Measurements from ENCODE around the gene ING4.

Gene ING4

DNA sequence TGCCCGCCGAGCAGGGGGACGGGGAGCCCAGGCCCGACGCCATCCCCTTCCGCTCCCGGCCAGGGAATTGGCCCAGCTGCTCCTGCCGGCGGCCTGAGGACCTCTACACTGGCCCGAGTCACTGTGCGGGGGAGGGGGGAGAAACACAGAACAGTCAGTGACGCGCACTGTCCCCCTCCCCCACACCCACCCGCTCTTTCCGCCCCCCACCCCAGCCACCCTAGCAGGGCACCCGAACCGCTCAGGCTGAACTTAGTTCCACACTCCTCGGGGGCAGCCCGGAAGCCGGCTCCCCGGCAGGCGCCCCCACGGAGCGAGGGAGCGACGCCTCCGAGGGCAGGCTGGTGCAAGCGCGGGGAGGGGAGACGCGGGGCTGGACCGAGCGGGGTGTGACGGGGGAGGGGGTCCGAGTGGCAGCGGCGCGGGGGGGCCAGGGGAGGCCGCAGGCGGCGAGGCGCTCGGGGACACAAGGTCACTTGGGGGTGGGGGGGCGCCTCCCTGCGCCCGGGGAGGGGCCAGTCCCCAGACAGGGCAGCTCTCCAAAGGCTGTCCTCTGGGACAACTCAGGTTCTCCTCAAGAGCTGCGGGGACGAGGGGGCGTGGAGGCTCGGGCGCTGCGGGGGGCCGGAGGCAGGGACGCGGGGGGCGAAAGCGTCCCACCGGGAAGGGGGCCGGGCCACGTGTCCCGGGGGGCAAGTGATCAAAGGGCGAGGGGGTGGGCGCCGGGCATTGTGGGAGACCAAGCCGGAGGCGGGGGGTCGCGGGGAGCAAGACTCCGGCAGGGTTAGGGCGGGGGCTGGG lies 56.4 kb downstream of the ING4 start:
- H3K9me3 ChIP-seq (ENCODE audit: control insufficient read depth, low read length) = no peaks in the 10 kb centered on the region
- 1% methylated on average over 62 to 66 of the region's 70 CpGs for WGBS, 2 experiments
- no peaks in the 10 kb centered on the region for H3K27me3 ChIP-seq (ENCODE audit: control insufficient read depth, insufficient read depth, low read length, poor library complexity, severe bottlenecking)
- peaks cover 36% of the 10 kb centered on the region for H3K4me1 ChIP-seq (ENCODE audit: control insufficient read depth, insufficient read depth, low read length)
- H3K27ac ChIP-seq (ENCODE audit: insufficient read depth, low read depth, low read length, poor library complexity, severe bottlenecking) = peak overlapping the region; percentile 70
- peak overlapping the region; percentile 84 for H3K4me3 ChIP-seq (ENCODE audit: insufficient read depth, low read depth, low read length)
- peaks cover 10% of the 10 kb centered on the region for H3K36me3 ChIP-seq (ENCODE audit: control insufficient read depth, insufficient read depth, low read length)

DNA sequence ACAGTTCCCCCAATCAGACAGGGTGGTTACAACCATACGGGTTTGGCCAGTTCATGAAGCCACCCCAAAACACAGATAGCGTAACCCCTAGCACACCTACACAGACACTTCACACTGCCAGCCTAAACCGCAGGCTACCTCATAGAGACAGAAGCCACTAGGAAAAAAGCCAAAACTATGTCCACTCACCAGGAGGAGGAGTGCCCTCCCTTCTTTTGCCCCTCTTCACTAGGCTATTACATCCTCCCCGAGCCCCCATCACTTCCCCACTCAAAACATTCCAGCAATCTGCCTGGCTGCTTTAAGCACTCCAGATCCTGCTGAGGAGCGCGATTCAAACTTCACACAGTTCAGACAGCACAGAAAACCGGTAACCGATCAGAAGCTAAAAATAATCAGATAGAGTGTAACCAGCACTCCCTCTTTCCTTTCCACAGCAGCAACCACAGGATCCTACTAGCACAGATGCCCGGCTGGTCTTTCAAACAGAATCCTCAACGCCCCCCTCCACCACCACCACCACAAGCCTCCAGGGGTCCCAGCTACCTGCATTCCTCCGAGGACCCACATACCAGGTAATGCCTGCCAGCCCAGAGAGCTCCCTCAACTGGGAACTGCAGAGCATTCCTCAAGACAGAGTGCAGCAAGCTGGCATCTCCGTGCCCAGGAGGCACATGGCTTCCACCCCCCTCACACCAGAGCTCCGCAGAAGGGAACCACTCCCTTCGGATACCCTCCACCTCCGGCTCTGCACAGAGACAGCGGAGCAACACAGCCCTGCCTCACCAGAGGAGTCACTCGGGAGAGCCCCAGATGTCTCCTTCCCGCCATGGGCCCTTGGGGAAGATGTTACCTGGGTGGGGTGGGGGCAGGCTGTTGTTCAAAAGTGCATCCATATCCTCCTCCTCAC lies 57.2 kb downstream of the ING4 start:
- no peak overlapping the region for H3K27ac ChIP-seq (ENCODE audit: insufficient read depth, low read depth, low read length, poor library complexity, severe bottlenecking)

DNA sequence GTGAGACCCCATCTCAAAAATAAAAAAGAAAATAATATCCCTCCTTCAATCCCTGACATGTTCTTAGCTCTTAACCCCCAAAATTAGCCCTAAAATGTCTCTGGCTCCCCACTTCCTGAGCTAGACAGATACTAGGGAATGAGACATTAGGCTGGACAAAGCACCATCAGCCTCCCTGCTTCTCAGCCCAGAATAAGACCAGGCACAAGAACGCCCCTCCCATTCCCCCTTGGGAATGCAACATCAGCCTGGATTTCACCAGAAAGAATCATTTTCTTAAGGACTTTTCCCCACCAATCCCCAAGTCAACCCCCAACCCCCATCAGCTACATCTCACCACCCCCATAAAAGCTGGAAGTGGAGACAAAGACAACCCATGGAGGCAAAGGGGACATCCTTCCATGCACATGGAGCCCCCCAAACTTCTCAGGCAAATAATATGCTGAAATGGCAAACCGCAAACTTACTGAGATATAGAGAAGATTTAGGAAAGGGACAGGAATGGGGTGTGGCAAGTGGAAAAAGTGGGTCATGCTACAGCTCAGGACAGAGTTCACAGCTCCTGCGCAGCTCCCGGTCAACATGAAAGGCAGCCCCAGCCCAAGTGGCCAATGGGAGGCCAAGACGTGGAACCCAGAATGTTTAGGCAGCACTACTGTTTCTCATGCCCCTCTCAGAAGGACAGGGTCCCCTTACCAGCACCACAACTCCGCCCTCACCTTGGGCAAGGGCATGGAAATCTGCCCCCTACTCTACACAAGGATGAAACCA lies 58.5 kb downstream of the ING4 start:
- WGBS, 2 experiments = 81 to 84% methylated on average over 6 of the region's 6 CpGs
- H3K36me3 ChIP-seq (ENCODE audit: control insufficient read depth, insufficient read depth, low read length) = peaks cover 31% of the 10 kb centered on the region
- H3K4me1 ChIP-seq (ENCODE audit: control insufficient read depth, insufficient read depth, low read length) = peaks cover 25% of the 10 kb centered on the region
- no peak overlapping the region for H3K27ac ChIP-seq (ENCODE audit: insufficient read depth, low read depth, low read length, poor library complexity, severe bottlenecking)
- H3K9me3 ChIP-seq (ENCODE audit: control insufficient read depth, low read length) = no peaks in the 10 kb centered on the region
- H3K27me3 ChIP-seq (ENCODE audit: control insufficient read depth, insufficient read depth, low read length, poor library complexity, severe bottlenecking) = no peaks in the 10 kb centered on the region
- H3K4me3 ChIP-seq (ENCODE audit: insufficient read depth, low read depth, low read length) = peak overlapping the region; percentile 84

More for the DNA sequence above, 57.2 kb downstream of the ING4 start:
- no peaks in the 10 kb centered on the region for H3K9me3 ChIP-seq (ENCODE audit: control insufficient read depth, low read length)
- H3K36me3 ChIP-seq (ENCODE audit: control insufficient read depth, insufficient read depth, low read length) = peaks cover 19% of the 10 kb centered on the region
- H3K4me3 ChIP-seq (ENCODE audit: insufficient read depth, low read depth, low read length) = peak overlapping the region; percentile 84
- WGBS, 2 experiments = 19 to 21% methylated on average over 18 of the region's 18 CpGs
- peaks cover 28% of the 10 kb centered on the region for H3K4me1 ChIP-seq (ENCODE audit: control insufficient read depth, insufficient read depth, low read length)
- no peaks in the 10 kb centered on the region for H3K27me3 ChIP-seq (ENCODE audit: control insufficient read depth, insufficient read depth, low read length, poor library complexity, severe bottlenecking)

DNA sequence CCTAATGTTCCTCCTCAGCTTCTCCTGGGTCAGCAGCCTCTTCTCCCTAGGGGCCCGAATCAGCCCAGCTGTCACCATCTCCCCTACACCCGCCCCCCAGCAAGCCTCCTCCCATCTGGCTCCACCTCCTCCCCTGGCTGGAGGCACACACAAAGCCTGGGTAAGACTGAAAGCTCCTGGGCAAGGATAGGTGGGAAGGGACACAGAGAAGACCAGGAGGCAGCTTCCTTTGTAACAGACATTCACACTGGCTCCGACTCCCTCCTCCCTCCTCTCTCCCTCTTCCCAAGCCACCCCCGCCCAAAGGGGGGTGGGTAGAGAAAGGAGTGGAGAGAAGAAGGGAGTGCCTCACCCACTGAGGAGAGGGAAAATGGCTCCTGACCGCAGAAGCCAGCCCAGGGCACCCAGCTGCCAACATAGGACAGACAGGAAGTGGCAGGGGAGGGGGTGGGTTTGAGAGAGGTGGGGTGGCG lies 59.8 kb downstream of the ING4 start:
- Histone ChIP-seq H3K4me3 (ENCODE audit: insufficient read depth, low read depth, low read length) (peak overlapping the region; percentile 0), H3K36me3 (ENCODE audit: control insufficient read depth, insufficient read depth, low read length) (peaks cover 43% of the 10 kb centered on the region)

DNA sequence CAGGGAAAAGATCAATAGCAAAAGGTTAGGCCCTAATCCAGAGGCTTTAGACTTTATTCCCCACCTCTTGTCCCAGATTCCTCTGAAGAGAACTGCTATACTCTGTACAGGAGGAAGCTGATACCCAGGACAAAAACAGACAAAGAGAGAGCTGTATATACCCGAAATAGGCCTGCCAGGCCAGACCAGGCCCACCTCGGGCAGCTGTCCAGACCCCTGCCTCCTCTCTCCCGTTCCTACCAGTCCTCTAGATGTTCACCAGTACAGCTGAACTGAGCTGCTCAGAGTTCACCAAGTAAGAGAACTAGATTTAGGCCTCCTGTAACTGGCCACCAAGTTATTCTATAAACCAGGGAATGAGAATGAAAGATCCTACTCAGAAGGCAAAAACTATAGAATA lies 60.4 kb downstream of the ING4 start:
- Histone ChIP-seq H3K9me3 (ENCODE audit: control insufficient read depth, low read length) (no peaks in the 10 kb centered on the region), H3K27me3 (ENCODE audit: control insufficient read depth, insufficient read depth, low read length, poor library complexity, severe bottlenecking) (no peaks in the 10 kb centered on the region), H3K36me3 (ENCODE audit: control insufficient read depth, insufficient read depth, low read length) (peaks cover 49% of the 10 kb centered on the region), H3K4me1 (ENCODE audit: control insufficient read depth, insufficient read depth, low read length) (peaks cover 25% of the 10 kb centered on the region), H3K4me3 (ENCODE audit: insufficient read depth, low read depth, low read length) (no peak overlapping the region), H3K27ac (ENCODE audit: insufficient read depth, low read depth, low read length, poor library complexity, severe bottlenecking) (no peak overlapping the region)
- WGBS, 2 experiments = 92 to 93% methylated on average over 3 of the region's 3 CpGs

More for the DNA sequence above, 59.8 kb downstream of the ING4 start:
- H3K4me1 ChIP-seq (ENCODE audit: control insufficient read depth, insufficient read depth, low read length) = peaks cover 25% of the 10 kb centered on the region
- no peaks in the 10 kb centered on the region for H3K27me3 ChIP-seq (ENCODE audit: control insufficient read depth, insufficient read depth, low read length, poor library complexity, severe bottlenecking)
- H3K27ac ChIP-seq (ENCODE audit: insufficient read depth, low read depth, low read length, poor library complexity, severe bottlenecking) = no peak overlapping the region
- H3K9me3 ChIP-seq (ENCODE audit: control insufficient read depth, low read length) = no peaks in the 10 kb centered on the region
- 55 to 73% methylated on average over 3 to 4 of the region's 6 CpGs for WGBS, 2 experiments

Data from ectodermal cell (in vitro differentiated cells).